ENCODE data around the gene SMTNL1.
"Not testable (repeated sequence)": the region's sequence is repeated elsewhere in the genome, so short reads cannot be mapped to it uniquely, and the experiment has no call there.

Gene SMTNL1

GRCh38 chr11:57511741-57512430 is 25.5 kb upstream of the SMTNL1 start:
- no peak for DNase-seq

- DNase-seq: no peak
These were observed 24.5 kb upstream of the SMTNL1 start for GRCh38 chr11:57512646-57513451.

- no peak for DNase-seq
These were observed 24.0 kb upstream of the SMTNL1 start for GRCh38 chr11:57513452-57513795.

- DNase-seq: no peak
These were observed 23.4 kb upstream of the SMTNL1 start for GRCh38 chr11:57513911-57514537.

- no peak for DNase-seq
These were observed 22.7 kb upstream of the SMTNL1 start for GRCh38 chr11:57514538-57515331.

- no peak for DNase-seq
These were observed 21.9 kb upstream of the SMTNL1 start, which contains the start of gene SLC43A1 for GRCh38 chr11:57515332-57516060. SLC43A1 (minus strand) TSS chr11:57515702; CDS start chr11:57514111, 1,591 bp downstream.

GRCh38 chr11:57516061-57516443 is 21.3 kb upstream of the SMTNL1 start:
- no peak for DNase-seq

- DNase-seq: no peak
These were observed 16.3 kb upstream of the SMTNL1 start for GRCh38 chr11:57521116-57521515.

- DNase-seq: no peak
These were observed 14.0 kb upstream of the SMTNL1 start for GRCh38 chr11:57523419-57523818.

GRCh38 chr11:57527056-57527631 is 10.3 kb upstream of the SMTNL1 start:
- DNase-seq: peak; percentile 76

- no peak for DNase-seq
These were observed 8.4 kb upstream of the SMTNL1 start for GRCh38 chr11:57529012-57529411.

GRCh38 chr11:57530215-57530595 is 7.2 kb upstream of the SMTNL1 start:
- no peak for DNase-seq

GRCh38 chr11:57530596-57531507 is 6.5 kb upstream of the SMTNL1 start, which contains the start of gene TIMM10:
TIMM10 (minus strand) TSS chr11:57530754; CDS start chr11:57530189, 565 bp downstream.
- DNase-seq: peak; percentile 98

GRCh38 chr11:57534449-57534848 is 2.9 kb upstream of the SMTNL1 start:
- not testable (repeated sequence) for DNase-seq

GRCh38 chr11:57539342-57539741 is 1.9 kb downstream of the SMTNL1 start:
- DNase-seq: no peak

- no peak for DNase-seq
These were observed 3.8 kb downstream of the SMTNL1 start for GRCh38 chr11:57541169-57541568.

- DNase-seq: no peak
These were observed 5.2 kb downstream of the SMTNL1 start for GRCh38 chr11:57542582-57542981.

GRCh38 chr11:57543593-57543992 is 6.2 kb downstream of the SMTNL1 start:
- no peak for DNase-seq

- DNase-seq: no peak
These were observed 7.2 kb downstream of the SMTNL1 start for GRCh38 chr11:57544566-57544965.

GRCh38 chr11:57545883-57546282 is 8.5 kb downstream of the SMTNL1 start:
- DNase-seq: no peak

- no peak for DNase-seq
These were observed 9.1 kb downstream of the SMTNL1 start for GRCh38 chr11:57546451-57546850.

Measured in midbrain (tissue), 1 donor.